Activated CD4-positive, alpha-beta T cell treated with anti-CD3 and anti-CD28 coated beads, Interleukin-2, amount 50 U/mL, for 24 hours (primary cell): ENCODE results near the gene SLC8A3.

ENCODE experiments used
- DNase-seq, 2 donors: peaks; one replicate each; pipeline ENCODE4 v3.0.0-alpha.2; 2020; ENCODE audit warnings: low read depth in 1 of 2, low spot score in 1 of 2

Gene SLC8A3

DNA sequence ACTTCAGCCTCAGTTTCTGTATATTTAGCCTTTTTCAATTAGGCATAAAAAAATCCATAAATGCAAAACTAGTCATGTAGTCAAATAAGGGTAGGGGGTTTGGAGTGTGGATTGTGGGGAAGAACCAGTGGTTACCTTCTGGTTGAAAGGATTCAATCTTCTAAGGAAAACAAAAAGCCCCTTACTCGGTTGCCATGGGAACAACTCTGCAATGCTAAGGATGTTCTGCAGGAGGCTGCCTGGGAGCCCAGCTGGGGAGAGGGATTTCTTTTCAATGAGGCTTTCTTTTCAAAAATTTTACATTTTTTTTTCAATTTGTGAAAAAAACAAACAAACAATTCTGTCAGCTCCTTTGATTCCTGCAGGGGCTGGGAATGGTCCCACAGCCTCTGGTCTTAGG is 67.2 kb downstream of the SLC8A3 start:
- DNase-seq: no peak

DNA sequence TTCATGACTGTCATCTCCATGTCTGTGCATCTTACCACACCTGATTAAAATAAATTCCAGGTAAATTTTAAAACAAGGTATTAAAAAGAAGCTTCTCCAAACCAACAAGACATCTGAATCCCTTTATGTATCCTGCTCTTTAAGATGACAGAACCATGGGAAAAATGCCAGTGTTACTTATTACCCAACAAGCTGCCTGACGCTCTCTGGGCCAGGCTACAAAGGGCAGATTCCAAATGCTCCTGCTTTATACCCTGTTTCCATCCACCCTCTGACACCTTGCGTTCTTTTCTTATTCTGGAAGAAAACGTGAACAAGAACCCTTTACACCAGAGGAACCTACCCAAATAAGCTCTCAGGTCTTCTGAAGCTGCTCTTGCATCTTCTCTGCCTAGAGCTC is 70.7 kb downstream of the SLC8A3 start:
- DNase-seq: no peak

GRCh38 chr14:70116278-70116677 is 72.5 kb downstream of the SLC8A3 start:
- no peak for DNase-seq

- DNase-seq: no peak
Observed at GRCh38 chr14:70114621-70115156, 74.1 kb downstream of the SLC8A3 start.

- DNase-seq: no peak
Observed at GRCh38 chr14:70113211-70113610, 75.5 kb downstream of the SLC8A3 start.

GRCh38 chr14:70108419-70108818 is 80.3 kb downstream of the SLC8A3 start:
- DNase-seq: no peak

DNA sequence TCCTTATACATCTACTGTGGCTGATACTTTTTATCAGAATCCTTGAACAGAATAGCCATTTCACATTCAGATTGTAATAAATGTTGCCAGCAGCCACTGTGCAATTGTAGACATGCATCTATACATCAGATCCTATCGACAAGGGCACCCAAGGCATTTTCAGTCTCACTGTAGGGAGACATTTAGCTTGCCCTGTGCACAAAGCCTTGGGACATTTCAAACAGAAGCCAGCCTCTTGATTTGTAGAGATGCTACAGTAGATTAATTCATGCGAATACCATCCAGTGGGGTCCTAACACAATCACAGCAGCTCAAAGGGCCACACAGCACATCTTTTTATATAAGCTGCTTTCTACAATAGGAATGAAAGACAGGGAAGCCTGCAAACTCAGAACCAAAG is 81.4 kb downstream of the SLC8A3 start:
- no peak for DNase-seq

DNA sequence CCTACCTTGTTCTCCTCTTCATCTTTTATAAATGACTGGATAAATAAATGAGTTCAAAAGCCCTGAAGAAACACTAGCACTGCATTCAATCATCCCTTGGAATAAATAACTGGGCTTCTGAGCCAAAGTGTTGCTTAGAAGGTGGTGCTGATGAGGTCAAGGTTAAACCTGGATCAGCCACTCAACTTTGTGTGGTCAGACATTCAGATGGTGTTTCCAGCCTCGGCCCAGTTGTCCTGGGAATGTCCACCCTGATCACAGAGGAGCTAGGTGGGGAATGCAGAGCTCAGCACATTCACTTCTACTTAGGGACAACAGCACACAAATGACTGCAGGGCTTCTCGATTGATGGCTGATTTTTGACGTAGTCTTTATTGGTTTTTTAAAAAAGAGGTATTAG is 88.7 kb downstream of the SLC8A3 start:
- no peak for DNase-seq

GRCh38 chr14:70098250-70098809 is 90.4 kb downstream of the SLC8A3 start:
- no peak for DNase-seq

DNA sequence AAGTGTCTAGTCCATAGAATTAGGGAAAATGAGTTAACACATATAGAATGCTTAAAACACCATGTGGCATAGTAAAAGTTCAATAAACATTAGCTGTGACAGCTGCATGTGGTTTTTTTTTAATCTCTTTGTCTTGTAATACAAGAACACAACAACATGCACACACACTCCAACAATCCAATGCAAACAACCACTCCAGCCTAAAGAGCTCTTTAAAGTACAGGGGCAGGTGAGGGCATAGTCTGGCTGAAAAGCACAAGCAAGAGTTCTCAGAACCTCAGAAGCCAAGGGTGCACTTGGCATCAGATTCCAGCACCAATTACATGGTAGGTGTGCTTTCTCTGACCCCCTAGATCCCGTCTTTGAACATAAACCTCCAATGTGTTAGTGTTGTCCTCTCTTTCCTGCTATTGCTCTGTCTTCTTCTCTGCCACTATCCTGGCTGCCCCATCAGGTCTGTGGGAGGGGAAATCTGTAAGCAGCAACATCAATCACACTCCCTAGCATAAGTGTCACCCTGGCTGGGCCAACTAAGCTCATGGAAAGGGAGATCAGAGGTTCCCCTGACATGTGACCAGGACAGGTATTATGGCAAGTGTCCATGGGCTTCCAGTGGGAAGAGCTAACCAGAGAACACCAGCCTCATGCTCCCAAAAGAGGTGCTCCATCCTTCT is 91.0 kb downstream of the SLC8A3 start:
- no peak for DNase-seq

GRCh38 chr14:70096866-70097265 is 91.9 kb downstream of the SLC8A3 start:
- no peak for DNase-seq

GRCh38 chr14:70094631-70095030 is 94.1 kb downstream of the SLC8A3 start:
- DNase-seq: no peak

- DNase-seq: no peak
Observed at GRCh38 chr14:70094106-70094505, 94.6 kb downstream of the SLC8A3 start.

- no peak for DNase-seq
Observed at GRCh38 chr14:70093156-70093555, 95.6 kb downstream of the SLC8A3 start.

- DNase-seq: no peak
Observed at GRCh38 chr14:70087380-70087697, 101.4 kb downstream of the SLC8A3 start.

- DNase-seq: no peak
Observed at GRCh38 chr14:70086685-70087379, 101.9 kb downstream of the SLC8A3 start.

DNA sequence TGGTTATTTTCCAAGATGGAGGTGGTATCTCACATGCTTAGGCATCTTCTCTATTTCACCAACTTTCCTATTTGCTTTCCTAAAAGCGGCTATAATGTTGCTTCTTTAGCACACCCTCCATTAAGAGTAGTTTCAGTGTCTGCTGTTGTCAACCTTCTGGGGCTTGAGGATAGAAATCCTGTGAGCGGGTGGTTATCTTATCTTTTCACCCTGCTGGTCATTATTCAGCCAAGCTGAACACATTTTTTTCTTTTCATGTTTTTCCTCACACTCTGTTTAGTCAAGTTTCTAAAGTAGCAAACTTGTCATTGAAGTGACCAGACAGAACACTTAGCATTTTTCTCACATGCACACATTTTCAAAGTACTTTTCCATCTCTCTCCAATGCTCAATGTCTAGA is 104.5 kb downstream of the SLC8A3 start:
- no peak for DNase-seq

DNA sequence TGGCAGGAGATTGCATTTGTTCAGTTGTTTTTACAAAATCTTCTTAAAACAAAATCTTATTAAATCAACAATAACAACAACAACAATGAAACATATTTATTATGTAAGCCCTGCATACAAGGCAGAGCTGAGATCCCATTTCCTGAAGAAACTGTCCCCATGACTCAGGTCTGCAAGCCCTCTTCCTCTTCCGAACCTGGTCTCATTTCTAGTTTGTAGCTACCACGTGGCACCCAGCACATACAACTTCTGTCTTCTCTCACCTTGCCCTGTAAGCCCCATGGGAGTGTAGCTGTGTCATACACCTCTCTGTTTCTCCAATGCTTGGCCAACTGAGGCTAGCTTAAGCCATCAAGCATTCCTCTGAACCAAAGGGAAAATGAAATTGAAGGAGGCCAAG is 106.4 kb downstream of the SLC8A3 start:
- no peak for DNase-seq

GRCh38 chr14:70080076-70080475 is 108.7 kb downstream of the SLC8A3 start:
- no peak for DNase-seq

- no peak for DNase-seq
Observed at GRCh38 chr14:70078329-70078728, 110.4 kb downstream of the SLC8A3 start.

- DNase-seq: no peak
Observed at GRCh38 chr14:70077720-70078119, 111.0 kb downstream of the SLC8A3 start.

DNA sequence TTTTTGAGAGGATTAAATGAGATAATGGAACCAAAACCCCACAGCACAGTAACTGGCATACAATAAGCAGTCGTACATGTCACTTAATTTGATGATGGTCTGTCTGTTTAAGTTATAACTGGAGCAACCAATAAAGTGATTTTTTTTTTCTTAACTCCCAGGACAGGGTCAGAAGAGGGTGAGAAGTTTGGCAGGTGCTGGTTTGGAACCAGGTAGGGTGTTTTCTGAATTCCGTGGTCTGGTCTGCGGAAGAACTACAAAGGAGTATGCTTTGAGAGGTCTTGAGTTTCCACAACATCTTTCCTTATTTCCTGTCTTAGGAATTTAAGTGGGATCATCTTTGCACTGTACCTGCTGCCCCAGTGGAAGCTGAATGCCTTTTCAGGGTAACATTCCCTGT is 111.7 kb downstream of the SLC8A3 start:
- no peak for DNase-seq
